Measurements from ENCODE around the gene STK4.
"Not testable (repeated sequence)": the region's sequence is repeated elsewhere in the genome, so short reads cannot be mapped to it uniquely, and the experiment has no call there.

STK4 gene

DNA sequence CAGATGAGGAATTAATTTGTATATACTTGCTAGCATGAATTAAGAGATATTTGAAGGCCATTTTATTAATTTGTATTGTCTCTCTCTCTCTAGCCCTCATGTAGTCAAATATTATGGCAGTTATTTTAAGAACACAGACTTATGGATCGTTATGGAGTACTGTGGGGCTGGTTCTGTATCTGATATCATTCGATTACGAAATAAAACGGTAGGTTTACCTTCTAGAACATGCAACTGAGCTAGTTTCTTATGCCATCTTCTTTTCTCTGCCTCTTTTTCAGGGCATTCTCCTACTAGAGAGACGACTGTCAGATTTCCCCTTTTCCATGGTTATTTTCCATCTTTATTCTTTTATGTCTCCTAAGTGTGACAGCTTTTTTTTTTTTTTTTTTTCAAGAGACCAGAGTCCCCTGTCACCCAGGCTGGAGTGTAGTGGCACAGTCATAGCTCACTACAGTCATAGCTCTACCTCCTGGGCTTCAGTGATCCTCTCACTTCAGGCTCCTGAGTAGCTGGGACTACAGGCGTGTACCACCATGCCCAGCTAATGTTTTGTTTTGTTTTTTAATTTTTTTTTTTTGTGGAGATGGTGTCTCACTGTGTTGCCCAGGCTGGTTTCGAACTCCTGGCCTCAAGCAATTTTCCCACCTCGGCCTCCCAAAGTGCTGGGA, 15.6 kb downstream of the STK4 start:
- no peak for DNase-seq (ENCODE audit: extremely low read depth in 1 of 2, low read depth in 1 of 2)

DNA sequence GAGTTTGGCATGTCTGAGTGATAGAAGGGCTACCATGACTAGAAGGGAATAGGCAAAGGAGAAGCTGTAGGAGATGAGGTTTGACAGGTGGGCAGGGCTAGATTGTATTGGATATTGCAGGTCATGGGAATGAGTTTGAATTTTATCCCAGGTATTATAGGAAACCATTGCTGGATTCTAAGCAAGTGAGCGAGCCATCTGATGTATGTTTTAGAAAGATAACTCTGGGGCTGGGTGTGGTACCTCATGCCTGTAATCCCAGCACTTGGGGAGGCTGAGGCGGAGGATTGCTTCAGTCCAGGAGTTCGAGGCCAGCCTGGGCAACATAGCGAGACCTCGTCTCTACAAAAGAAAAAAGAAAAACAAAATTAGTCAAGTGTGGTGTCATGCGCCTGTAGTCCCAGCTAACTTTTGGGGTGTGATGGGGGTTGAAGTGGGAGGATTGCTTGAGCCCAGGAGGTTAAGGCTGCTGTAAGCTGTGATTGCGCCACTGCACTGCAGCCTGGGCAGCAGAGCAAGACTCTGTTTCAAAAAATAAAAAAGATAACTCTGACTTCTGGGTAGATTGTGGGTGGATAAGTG, 16.9 kb downstream of the STK4 start:
- no peak for DNase-seq (ENCODE audit: extremely low read depth in 1 of 2, low read depth in 1 of 2)

DNA sequence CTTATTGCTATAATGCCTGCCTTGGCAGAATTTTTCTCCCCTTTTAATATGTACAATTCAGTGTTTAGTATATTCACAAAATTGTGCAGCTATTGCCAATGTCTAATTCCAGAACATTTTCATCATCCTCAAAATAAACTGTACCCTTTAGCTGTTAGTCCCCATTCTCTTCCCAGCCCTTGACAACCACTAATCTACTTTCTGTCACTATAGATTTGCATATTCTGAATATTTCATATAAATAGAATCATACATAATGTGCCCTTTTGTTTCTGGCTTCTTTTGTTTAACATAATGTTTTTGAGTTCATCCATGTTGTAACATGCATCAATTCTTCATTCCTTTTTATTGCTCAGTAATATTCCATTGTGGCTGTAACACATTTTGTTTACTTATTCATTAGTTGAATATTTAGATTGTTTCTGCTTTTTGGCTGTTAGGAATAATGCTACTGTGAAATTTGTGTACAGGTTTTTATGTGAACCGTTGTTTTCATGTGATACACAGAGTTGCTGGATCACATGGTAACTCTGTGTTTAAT, 22.4 kb downstream of the STK4 start:
- no peak for DNase-seq (ENCODE audit: extremely low read depth in 1 of 2, low read depth in 1 of 2)

DNA sequence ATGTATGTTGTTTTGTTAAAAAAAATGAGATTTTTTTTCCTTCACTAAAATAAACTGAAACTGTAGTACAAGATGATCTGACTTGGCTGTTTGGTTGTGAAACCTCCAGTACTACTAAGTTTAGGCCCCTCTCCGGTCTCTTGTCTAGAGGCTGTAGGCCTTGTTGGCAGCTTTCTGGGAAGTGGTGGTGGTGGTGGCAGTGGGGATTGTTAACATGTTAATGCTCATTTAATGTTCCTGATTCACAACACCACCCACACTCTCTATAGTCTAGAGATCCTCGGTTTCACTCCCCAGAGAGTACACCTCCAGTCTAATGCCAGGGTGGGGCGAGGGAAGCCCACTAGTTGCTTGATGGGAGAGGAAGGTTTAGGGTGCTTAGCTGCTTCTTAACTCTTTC, 24.1 kb downstream of the STK4 start:
- DNase-seq (ENCODE audit: extremely low read depth in 1 of 2, low read depth in 1 of 2), result peak in 1 of 2 donors; percentile 61

DNA sequence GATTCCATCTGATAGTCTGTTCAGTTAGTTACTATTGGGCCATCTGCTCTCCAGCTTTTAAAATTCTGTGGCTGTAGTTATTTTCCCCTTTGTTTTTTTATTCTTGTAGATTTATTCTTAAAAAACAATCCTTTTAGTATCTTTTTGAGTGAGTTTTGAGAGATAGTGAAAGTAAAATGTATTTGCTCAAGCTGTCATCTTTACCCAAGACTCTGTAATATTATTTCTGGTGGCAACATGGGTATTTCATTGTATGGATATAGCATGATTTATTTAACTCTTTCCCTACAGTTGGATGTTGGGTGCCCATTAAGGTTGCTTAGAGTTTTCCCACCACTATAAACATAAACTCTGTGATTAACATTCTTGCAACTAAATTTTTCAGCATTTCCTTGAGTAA, 24.6 kb downstream of the STK4 start:
- no peak for DNase-seq (ENCODE audit: extremely low read depth in 1 of 2, low read depth in 1 of 2)

DNA sequence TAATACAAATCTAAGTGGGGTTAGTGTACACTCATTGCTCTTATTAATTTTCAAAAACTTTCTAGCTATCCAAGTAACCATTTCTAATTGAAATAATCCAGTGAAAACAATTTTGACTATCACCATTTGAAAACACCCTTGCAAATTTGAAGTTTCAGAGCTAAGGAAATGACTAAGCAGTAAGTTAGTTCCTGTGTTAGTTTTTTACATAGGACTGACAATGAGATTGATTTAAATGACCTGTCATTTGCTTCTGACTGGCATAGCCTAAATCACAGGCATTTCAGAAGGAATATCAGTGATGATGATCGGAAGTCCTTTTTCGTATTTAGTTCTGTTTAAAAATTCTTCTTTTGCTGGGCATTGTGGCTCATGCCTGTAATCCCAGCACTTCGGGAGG, 27.0 kb downstream of the STK4 start:
- no peak for DNase-seq (ENCODE audit: extremely low read depth in 1 of 2, low read depth in 1 of 2)

DNA sequence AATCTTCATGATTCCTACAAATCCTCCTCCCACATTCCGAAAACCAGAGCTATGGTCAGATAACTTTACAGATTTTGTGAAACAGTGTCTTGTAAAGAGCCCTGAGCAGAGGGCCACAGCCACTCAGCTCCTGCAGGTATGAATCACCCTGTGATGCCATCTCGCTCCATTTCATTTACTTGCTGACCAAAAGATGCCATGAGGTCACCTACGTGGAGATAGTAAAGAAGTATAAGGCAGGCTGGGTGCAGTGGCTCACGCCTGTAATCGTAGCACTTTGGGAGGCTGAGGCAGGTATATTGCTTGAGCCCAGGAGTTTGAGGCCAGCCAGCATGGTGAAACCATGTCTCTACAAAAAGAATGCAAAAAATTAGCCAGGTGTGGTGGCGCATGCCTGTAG, 30.9 kb downstream of the STK4 start:
- no peak for DNase-seq (ENCODE audit: extremely low read depth in 1 of 2, low read depth in 1 of 2)

DNA sequence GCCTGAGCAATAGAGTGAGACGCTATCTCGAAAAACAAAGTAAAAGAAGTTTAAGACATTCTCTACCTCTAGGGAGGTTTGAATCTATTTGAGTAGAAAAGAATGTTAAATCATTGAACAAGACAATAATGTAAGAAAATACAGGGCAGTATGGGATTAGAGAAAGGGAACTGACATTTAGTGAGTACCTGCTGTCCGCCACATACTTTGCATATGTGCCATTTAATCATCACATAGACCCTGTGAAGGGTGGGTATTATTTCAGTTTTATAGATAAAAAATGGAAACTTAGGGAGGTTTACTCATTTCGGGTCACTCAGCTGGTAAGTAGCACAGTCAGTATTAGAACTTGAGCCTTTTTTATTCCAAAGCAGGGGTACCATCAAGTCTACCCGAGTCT, 31.4 kb downstream of the STK4 start:
- DNase-seq (ENCODE audit: extremely low read depth in 1 of 2, low read depth in 1 of 2), result no peak

DNA sequence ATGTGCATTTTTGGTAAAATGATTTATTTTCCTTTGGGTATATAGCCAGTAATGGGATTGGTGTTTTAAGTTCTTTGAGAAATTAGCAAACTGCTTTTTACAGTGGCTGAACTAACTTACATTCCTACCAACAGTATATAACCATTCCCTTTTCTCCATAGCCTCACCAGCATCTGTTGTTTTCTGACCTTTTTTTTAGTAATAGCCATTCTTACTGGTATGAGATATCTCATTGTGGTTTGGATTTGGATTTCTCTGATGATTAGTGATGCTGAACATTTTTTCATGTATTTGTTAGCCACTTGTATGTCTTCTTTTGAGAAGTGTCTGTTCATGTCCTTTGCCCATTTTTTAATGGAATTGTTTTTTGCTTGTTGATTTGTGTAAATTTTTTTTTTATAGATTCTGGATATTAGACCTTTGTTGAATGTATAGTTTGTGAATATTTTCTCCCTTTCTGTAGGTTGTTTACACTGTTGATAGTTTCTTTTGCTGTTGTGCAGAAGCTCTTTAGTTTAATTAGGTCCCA, 42.3 kb downstream of the STK4 start:
- DNase-seq (ENCODE audit: extremely low read depth in 1 of 2, low read depth in 1 of 2), result no peak

DNA sequence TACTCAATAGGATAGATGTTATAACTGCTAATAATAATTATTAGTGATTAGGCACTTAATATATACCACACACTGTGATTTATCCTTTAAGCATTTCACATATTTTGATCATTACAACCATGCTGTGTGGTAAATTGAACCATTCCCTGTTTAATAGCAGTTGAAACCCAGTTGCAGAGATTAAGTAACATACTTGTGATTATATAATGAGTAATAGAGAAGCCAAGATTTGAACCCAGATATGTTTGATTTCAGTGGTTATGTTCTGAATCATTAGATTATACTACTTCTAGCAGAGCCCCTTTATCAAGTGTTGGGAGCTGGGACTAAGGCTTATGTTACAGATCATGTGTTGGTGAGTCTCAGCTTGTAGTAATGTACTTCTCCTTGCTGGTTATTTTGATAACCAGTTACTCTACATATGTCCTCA, 44.1 kb downstream of the STK4 start:
- no peak for DNase-seq (ENCODE audit: extremely low read depth in 1 of 2, low read depth in 1 of 2)

DNA sequence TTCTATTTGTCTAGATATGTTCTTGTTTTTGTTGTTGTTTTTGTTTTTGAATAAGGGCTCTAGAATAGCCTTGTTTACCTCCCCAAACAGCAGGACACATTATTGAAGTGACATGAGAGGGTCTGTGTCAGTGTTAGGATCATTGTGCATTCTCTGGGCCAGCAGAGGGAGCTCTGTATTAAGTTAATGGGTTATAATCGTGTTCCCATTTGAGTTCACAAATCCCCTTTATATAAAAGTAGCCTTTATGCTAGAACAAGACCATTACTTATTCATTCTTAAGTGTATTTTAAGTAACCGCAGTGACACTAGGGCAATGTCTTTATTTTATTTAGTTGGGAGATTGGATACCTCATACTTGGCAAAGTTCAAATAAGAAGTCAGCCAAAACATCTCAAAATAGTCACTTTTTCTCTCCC, 44.8 kb downstream of the STK4 start:
- no peak for DNase-seq (ENCODE audit: extremely low read depth in 1 of 2, low read depth in 1 of 2)

DNA sequence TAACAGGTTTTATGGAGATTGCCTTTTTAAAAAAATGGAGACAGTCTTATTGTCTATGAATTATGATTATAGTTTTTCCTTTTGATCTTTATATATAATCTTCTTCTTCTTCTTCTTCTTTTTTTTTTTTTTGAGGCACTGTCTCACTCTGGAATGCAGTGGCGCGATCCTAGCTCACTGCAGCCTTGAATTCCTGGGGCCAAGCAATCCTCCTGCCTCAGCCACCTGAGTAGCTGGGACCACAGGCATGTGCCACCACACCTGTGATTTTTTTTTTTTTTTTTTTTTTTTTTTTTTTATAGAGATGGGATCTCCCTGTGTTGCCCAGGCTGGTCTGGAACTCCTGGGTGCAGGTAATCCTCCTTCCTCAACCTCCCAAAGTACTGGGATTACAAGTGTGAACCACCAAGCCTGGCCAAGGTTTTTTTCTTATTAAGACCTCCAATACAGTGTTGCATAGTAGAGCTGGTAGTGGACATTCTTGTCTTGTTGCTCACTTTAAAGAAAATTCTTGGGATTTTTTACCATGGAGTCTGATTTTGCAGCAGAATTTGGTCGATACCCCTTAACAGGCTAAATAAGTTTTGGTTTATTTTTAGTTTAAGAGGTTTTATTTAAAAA, 46.5 kb downstream of the STK4 start:
- DNase-seq (ENCODE audit: extremely low read depth in 1 of 2, low read depth in 1 of 2), result no peak

DNA sequence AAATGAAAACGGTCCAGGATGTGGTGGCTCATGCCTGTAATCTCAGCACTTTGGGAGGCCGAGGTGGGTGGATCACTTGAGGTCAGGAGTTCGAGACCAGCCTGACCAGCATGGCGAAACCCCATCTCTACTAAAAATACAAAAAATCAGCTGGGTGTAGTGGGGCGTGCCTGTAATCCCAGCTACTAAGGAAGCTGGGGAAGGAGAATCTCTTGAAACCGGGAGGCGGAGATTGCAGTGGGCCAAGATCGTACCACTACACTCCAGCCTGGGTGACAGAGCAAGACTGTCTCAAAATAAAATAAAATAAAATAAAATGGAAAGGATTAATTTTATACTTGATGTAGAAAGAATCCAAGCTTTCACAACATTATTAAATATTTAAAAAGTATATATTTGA, 47.8 kb downstream of the STK4 start:
- DNase-seq (ENCODE audit: extremely low read depth in 1 of 2, low read depth in 1 of 2), result not testable (repeated sequence)

DNA sequence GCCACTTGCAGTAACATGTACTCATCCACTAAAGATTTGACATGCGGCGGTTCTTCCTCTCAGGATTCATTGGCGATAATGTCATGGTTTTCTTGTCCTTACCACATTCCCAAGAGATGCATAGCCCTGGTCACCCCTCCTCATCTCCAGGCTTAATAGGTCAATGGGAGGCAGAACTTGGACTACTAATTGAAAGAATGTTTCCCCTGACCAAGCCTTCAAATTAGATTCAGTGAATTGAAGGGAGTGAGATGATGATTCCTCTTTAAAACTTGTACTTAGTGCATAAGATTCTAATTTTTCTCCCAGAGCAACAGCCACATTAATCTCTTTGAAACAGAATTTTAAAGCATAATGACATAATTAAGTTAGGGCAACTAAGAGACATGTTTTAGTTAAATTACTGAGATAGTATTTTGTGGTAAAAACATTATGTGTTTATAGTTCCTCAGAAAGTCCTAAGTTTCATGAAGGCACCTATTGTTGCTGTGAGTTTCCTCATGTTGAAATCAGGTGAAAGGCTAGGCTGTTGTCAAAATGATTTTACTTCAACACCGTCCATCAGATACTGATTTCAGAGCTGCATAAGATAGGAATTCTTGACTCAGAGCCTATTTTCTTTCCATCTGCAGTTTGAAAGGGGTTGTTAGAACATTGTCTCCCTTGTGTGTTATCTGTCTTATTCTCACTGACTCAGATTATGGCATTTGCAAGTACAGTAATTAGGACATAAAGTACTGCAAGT, 48.5 kb downstream of the STK4 start:
- DNase-seq (ENCODE audit: extremely low read depth in 1 of 2, low read depth in 1 of 2), result no peak

DNA sequence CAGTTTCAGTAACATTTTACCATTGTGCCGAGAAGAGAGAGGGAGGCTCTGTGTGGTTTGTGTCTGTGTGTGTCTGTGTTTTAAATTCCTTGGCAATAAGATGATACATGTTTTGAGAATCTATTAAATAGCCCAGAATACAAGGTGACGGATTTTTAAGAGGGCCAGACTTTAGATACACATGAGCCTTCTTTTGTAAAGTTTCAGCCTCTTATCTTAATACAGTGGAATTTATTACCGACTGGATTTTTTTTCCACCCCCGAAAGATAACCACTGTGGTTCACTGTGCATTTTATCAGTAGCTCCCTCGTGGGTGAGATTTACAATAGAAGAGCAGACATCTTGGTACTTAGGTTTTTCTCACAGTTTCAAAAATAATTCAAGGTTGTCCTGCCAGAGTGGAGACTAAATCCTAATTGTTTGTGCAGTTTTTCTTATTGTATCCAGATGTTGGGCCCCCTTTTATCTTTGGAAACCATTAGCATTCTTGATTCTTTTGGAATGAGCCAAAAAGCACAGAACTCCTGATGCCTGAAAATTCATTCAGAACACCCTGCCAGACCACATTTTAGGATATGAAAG, 49.9 kb downstream of the STK4 start:
- DNase-seq (ENCODE audit: extremely low read depth in 1 of 2, low read depth in 1 of 2), result no peak

DNA sequence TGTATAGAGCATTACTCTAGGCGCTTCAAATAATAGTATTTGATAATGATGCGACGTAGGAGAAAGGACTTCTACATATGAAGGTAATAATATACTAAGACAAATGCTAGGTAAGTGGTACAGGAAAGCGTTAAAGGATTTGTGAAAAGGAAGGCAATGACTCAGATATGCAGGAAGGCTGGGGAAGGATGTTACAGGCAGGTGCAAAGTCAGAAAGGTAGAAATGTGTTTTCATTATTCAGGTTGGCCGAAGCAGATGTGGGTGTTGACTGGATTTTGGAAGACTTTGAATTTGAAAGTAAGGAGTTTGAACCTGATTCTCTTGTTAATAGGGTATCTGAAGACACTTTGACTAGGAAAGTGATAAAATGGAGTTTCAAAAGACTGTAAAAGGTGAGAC, 51.0 kb downstream of the STK4 start:
- DNase-seq (ENCODE audit: extremely low read depth in 1 of 2, low read depth in 1 of 2), result no peak

DNA sequence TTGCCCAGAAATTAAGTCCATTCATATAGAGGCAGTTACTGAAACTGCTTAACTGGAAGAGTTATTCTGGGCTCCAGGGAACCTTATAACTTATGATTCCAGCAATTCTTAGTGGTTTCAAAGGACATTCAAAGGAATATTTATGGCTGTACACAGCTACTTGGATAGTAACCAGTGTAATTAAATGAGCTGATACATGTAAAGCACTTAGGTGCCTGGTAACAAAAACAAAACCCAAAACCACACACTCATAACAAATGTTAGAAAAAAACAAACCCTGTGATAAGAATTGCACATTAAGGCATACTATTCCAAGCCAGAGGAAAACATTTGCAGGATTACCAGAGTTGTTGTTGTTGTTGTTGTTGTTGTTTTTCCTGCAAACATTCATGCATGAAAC, 51.5 kb downstream of the STK4 start:
- DNase-seq (ENCODE audit: extremely low read depth in 1 of 2, low read depth in 1 of 2), result no peak

DNA sequence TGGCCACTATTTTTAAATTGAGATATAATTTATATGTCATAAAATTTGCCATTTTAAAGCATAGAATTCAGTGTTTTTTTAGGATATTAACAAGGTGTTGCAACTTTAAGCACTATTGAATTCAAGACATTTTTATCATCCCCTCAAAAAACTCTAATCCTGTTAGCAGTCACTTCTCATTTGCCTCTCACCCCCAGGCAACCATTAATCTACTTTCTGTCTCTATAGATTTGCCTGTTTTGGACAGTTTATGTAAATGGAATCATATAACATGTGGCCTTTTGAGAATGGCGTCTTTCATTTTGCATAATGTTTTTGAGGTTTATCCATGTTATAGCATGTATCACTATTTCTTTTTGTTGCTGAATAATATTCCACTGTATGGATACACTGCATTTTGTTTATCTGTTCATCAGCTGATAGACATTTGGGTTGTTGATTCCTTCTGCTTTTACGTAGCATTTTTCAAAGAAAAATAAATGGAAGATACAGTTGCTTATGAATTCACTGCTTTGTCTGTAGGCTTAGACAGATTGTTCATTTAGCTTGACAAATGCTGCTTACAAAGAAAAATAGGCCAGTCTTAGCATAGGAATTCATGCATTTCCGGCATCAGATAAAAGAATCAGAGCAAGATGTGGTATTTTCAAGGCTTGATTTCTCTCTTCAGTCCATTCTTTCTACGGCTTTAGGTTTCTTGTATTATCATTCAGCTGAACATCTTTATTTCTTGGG, 52.9 kb downstream of the STK4 start:
- no peak for DNase-seq (ENCODE audit: extremely low read depth in 1 of 2, low read depth in 1 of 2)

DNA sequence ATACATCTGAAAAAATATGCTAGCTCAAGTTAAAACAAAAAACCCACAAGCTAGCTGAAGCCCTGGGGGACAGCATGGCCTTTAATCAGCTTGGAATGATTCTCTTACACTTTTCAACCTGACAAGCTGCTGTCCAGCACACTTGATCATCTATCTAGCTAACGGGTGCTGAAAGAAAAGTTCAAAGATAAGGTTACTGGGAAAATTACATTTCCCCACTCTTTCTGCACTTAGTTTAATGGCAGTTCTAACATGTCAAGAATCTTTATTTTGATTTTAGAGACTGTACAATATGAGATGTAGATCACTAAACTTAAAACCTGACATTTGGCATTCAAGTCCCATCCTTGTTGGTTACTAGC, 53.4 kb downstream of the STK4 start:
- no peak for DNase-seq (ENCODE audit: extremely low read depth in 1 of 2, low read depth in 1 of 2)

DNA sequence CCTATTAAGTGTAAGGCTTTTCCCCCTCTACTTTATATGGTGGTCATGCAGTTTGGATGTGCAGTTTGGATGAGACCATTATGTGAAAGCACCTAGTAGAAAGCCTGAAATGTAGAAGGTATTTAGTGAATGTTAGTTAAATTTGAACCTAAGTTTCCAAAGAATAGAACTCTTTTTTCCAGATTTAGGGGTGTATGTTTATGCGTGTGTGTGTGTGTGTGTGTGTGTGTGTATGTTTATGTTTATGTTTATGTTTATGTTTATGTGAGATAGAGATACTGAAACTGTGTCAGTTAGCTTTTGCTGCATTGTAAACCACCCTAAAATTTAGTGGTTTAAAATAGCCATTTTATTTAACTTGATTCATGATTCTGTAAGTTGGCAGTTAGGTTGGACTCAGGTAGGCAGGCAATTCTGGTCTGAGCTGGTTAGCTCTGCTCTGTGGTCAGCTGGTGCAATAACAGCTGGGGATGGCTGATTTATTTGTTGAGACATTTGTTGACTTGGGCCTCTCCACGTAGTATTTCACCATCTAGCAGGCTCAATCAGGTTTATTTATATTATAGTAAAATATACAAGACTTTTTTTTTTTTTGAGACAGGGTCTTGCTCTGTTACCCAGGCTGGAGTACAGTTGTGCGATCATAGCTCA, 54.0 kb downstream of the STK4 start:
- DNase-seq (ENCODE audit: extremely low read depth in 1 of 2, low read depth in 1 of 2), result no peak

Data from stimulated activated CD8-positive, alpha-beta memory T cell treated with anti-CD3 and anti-CD28 coated beads, Interleukin-7, amount 100 ng/mL, for 48 hours (primary cell).